Testis (tissue), 2 donors: Measurements from ENCODE around the gene APOLD1.

Experiments used
- CTCF ChIP-seq, 3 experiments: fragments of 450-650 bp in 2 of 3; fragments of 200-600 bp in 1 of 3; sonication (generic) in 1 of 3; IDR thresholded peaks; one replicate each; pipeline ENCODE4 v1.5.1; 2016 to 2019; ENCODE audit warnings: antibody characterized with exemption in 3 of 3, mild to moderate bottlenecking in 2 of 3, moderate library complexity in 1 of 3
- POLR2A ChIP-seq: fragments of 450-650 bp; IDR thresholded peaks from one replicate; pipeline ENCODE4 v1.6.1; 2017; ENCODE audit warnings: antibody characterized with exemption, mild to moderate bottlenecking, moderate library complexity

- TF ChIP-seq CTCF (IDR thresholded peaks at IDR 0.05) (no peak), POLR2A (no peak)
Observed at GRCh38 chr12:12777092-12777491, 8.4 kb upstream of the APOLD1 start.
